Keratinocyte (primary cell): ENCODE data around the gene ABHD16A. TPM values are rescaled to one million over a fixed set of nuclear protein-coding genes. Genes with fewer than 3 reads are reported as not detected.

Experiments used
- DNase-seq: peaks from one replicate; pipeline ENCODE4 v3.0.0-alpha.2; 2011; ENCODE audit warnings: low read depth, missing footprints, low spot score
- FAIRE-seq: peaks from 2 replicates; lab custom pipeline; 2011; peaks lifted over from hg19 to GRCh38; lab: Jason Lieb, UNC
- H2AFZ ChIP-seq: 2 replicates; pipeline ENCODE4 v1.6.0; 2012; ENCODE audit warnings: low read length, control low read depth, inconsistent platforms; ENCODE audit not compliant: control insufficient read depth
- H3K27ac ChIP-seq: 2 replicates; pipeline ENCODE4 v1.5.1; 2011; ENCODE audit warnings: low read length; ENCODE audit not compliant: control insufficient read depth, insufficient read depth
- H3K27me3 ChIP-seq: 3 replicates; pipeline ENCODE4 v1.6.0; 2011; ENCODE audit warnings: low read length; ENCODE audit not compliant: control insufficient read depth, insufficient read depth; ENCODE audit errors: extremely low read depth
- H3K36me3 ChIP-seq, 2 experiments: 2 replicates in 1 of 2; 3 replicates in 1 of 2; pipeline ENCODE4 v1.5.1; 2011; ENCODE audit warnings: low read length in 2 of 2, mild to moderate bottlenecking in 1 of 2; ENCODE audit not compliant: control insufficient read depth in 2 of 2, insufficient read depth in 2 of 2; ENCODE audit errors: extremely low read depth in 1 of 2
- H3K4me1 ChIP-seq: 3 replicates; pipeline ENCODE4 v1.5.1; 2011; ENCODE audit warnings: low read length; ENCODE audit not compliant: control insufficient read depth, insufficient read depth; ENCODE audit errors: extremely low read depth
- H3K4me2 ChIP-seq: 3 replicates; pipeline ENCODE4 v1.6.0; 2011; ENCODE audit warnings: low read depth, low read length; ENCODE audit not compliant: control insufficient read depth, insufficient read depth; ENCODE audit errors: extremely low read depth
- H3K4me3 ChIP-seq, 3 experiments: fragments of 200-600 bp in 1 of 3; sonication (generic) in 1 of 3; 2 replicates in 2 of 3; 3 replicates in 1 of 3; pipeline ENCODE4 v1.5.1; 2011 to 2016; ENCODE audit warnings: low read length in 3 of 3, mild to moderate bottlenecking in 3 of 3, control low read depth in 2 of 3, inconsistent platforms in 1 of 3, low read depth in 1 of 3, mixed read lengths in 1 of 3, mixed run types in 1 of 3, moderate library complexity in 1 of 3; ENCODE audit not compliant: control insufficient read depth in 2 of 3, insufficient read depth in 2 of 3; ENCODE audit errors: extremely low read depth in 1 of 3
- H3K79me2 ChIP-seq: 2 replicates; pipeline ENCODE4 v1.6.0; 2012; ENCODE audit warnings: low read length; ENCODE audit not compliant: control insufficient read depth, insufficient read depth
- H3K9ac ChIP-seq: 3 replicates; pipeline ENCODE4 v1.6.0; 2011; ENCODE audit warnings: low read length; ENCODE audit not compliant: control insufficient read depth, insufficient read depth; ENCODE audit errors: extremely low read depth
- H3K9me1 ChIP-seq: 3 replicates; pipeline ENCODE4 v1.6.0; 2011; ENCODE audit warnings: low read length; ENCODE audit not compliant: control insufficient read depth, insufficient read depth; ENCODE audit errors: extremely low read depth
- H3K9me3 ChIP-seq: 2 replicates; pipeline ENCODE4 v1.5.1; 2012; ENCODE audit warnings: low read depth, low read length; ENCODE audit not compliant: control insufficient read depth
- H4K20me1 ChIP-seq: 3 replicates; pipeline ENCODE4 v1.6.0; 2011; ENCODE audit warnings: low read length; ENCODE audit not compliant: control insufficient read depth, insufficient read depth; ENCODE audit errors: extremely low read depth
- EZH2 ChIP-seq: IDR thresholded peaks from one replicate; pipeline ENCODE4 v1.6.1; 2012; ENCODE audit warnings: inconsistent platforms, mild to moderate bottlenecking, low read length, moderate library complexity
- dilution Hi-C: fragments of 300-500 bp; cut with MboI; formaldehyde crosslinking; loops from one replicate; pipeline ENCODE4 v1.7.0; 2020; ENCODE audit warnings: low sequenced_read_pairs; ENCODE audit not compliant: extremely low pct_ligation_motif_present
- polyA plus RNA-seq, 5 experiments: library from polyadenylated mRNA; depleted of rRNA in 3 of 5; stranded (reverse) in 3 of 5; stranded (forward) in 1 of 5; unstranded in 1 of 5; fragments of >200 nt; gene quantifications; 1 replicate in 1 of 5; 2 replicates in 3 of 5; 3 replicates in 1 of 5; pipeline versions ENCODE4 v1.2.1 to v1.2.3, GENCODE V29; 2011 to 2012; ENCODE audit warnings: missing spikeins in 2 of 5, low read depth in 1 of 5, low replicate concordance in 1 of 5
- TF ChIP-seq, protein P1 (sequence below), 3 experiments: IDR thresholded peaks in 1 of 3; conservative IDR thresholded peaks in 1 of 3; optimal IDR thresholded peaks in 1 of 3; 2 replicates in 2 of 3; 3 replicates in 1 of 3; pipeline versions ENCODE3 to v1.5.1; 2011; ENCODE audit warnings: low read length in 3 of 3, mild to moderate bottlenecking in 3 of 3, moderate library complexity in 2 of 3, control low read depth in 1 of 3, inconsistent platforms in 1 of 3; ENCODE audit not compliant: insufficient read depth in 2 of 3; ENCODE audit errors: extremely low read depth in 1 of 3

ABHD16A gene
- polyA plus RNA-seq, 1 donor (not counting 4 experiments of a cell fraction or from before 2014, with no cell fraction given): 21.8 TPM

GRCh38 chr6:31744422-31744821, 41.3 kb upstream of the ABHD16A start:
- no peaks in the 10 kb centered on the region for H3K9me1 ChIP-seq
- H3K9me3 ChIP-seq: no peaks in the 10 kb centered on the region
- H3K79me2 ChIP-seq: no peaks in the 10 kb centered on the region
- no peak overlapping the region for H3K27ac ChIP-seq
- FAIRE-seq (no peak), DNase-seq (no peak)
- no peak overlapping the region for H2AFZ ChIP-seq
- H3K36me3 ChIP-seq: peaks cover 2 to 28% of the 10 kb centered on the region in 2 experiments
- H4K20me1 ChIP-seq: no peaks in the 10 kb centered on the region
- H3K4me3 ChIP-seq: no peak overlapping the region
- dilution Hi-C loops: no loop called here
- H3K4me1 ChIP-seq: no peaks in the 10 kb centered on the region
- TF ChIP-seq EZH2: no peak
- TF ChIP-seq, protein P1, sequence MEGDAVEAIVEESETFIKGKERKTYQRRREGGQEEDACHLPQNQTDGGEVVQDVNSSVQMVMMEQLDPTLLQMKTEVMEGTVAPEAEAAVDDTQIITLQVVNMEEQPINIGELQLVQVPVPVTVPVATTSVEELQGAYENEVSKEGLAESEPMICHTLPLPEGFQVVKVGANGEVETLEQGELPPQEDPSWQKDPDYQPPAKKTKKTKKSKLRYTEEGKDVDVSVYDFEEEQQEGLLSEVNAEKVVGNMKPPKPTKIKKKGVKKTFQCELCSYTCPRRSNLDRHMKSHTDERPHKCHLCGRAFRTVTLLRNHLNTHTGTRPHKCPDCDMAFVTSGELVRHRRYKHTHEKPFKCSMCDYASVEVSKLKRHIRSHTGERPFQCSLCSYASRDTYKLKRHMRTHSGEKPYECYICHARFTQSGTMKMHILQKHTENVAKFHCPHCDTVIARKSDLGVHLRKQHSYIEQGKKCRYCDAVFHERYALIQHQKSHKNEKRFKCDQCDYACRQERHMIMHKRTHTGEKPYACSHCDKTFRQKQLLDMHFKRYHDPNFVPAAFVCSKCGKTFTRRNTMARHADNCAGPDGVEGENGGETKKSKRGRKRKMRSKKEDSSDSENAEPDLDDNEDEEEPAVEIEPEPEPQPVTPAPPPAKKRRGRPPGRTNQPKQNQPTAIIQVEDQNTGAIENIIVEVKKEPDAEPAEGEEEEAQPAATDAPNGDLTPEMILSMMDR (optimal IDR thresholded peaks at IDR 0.05 in 1 of 3, IDR thresholded peaks at IDR 0.05 in 1 of 3, conservative IDR thresholded peaks at IDR 0.05 in 1 of 3; ENCODE audit: extremely low read depth in 1 of 3, insufficient read depth in 2 of 3, low read length in 3 of 3): no peak
- H3K9ac ChIP-seq: no peak overlapping the region
- no peak overlapping the region for H3K4me2 ChIP-seq
- H3K27me3 ChIP-seq: no peaks in the 10 kb centered on the region

GRCh38 chr6:31742894-31743293, 39.8 kb upstream of the ABHD16A start:
- Histone ChIP-seq H3K4me1 (peaks cover 14% of the 10 kb centered on the region), H2AFZ (no peak overlapping the region), H3K9me3 (no peaks in the 10 kb centered on the region), H3K4me3 (no peak overlapping the region), H3K9me1 (no peaks in the 10 kb centered on the region), H3K27ac (no peak overlapping the region), H3K27me3 (no peaks in the 10 kb centered on the region), H3K9ac (no peak overlapping the region), H3K4me2 (no peak overlapping the region), H3K79me2 (no peaks in the 10 kb centered on the region), H4K20me1 (no peaks in the 10 kb centered on the region), H3K36me3 (peaks cover 2 to 27% of the 10 kb centered on the region in 2 experiments)
- DNase-seq: no peak
- no peak for FAIRE-seq
- dilution Hi-C loops: no loop called here
- TF ChIP-seq EZH2: no peak
- TF ChIP-seq, protein P1 (optimal IDR thresholded peaks at IDR 0.05 in 1 of 3, IDR thresholded peaks at IDR 0.05 in 1 of 3, conservative IDR thresholded peaks at IDR 0.05 in 1 of 3; ENCODE audit: extremely low read depth in 1 of 3, insufficient read depth in 2 of 3, low read length in 3 of 3): no peak
